Thoracic aorta endothelial cell (primary cell): ENCODE measurements around the gene DPYSL5. TPM values are rescaled to one million over a fixed set of nuclear protein-coding genes. Genes with fewer than 3 reads are reported as not detected.

Experiments
- total RNA-seq: library from RNA; depleted of rRNA; stranded (reverse); fragments of >200 nt; gene quantifications from 2 replicates; pipeline ENCODE4 v1.2.3, GENCODE V29; 2012

DPYSL5 gene
- total RNA-seq: not detected in 2 replicates

GRCh38 chr2:26847655-26848335, at the start of gene DPYSL5:
Gene DPYSL5, plus strand, starts transcription at chr2:26848132. Its CDS starts 50,368 bp downstream, at chr2:26898500.

GRCh38 chr2:26970244-26970927, 122.5 kb downstream of the DPYSL5 start, which contains the start of gene MAPRE3:
Gene MAPRE3, plus strand, starts transcription at chr2:26970637. Its CDS starts 51,582 bp downstream, at chr2:27022219.

Other genes starting within 250 kb of the DPYSL5 start
- not detected in 2 replicates for gene CIB4, start 206.8 kb upstream of the DPYSL5 start, total RNA-seq
- gene KCNK3, start 155.4 kb upstream of the DPYSL5 start, total RNA-seq: not detected in 2 replicates
- 38.2 and 57.1 TPM in 2 replicates for gene SLC35F6, start 83.8 kb upstream of the DPYSL5 start, total RNA-seq
- 17.0 and 31.7 TPM in 2 replicates for gene CENPA, start 62.1 kb upstream of the DPYSL5 start, total RNA-seq
- 2.3 and 2.7 TPM in 2 replicates for gene MAPRE3, start 122.5 kb downstream of the DPYSL5 start, total RNA-seq
- 50.4 and 57.4 TPM in 2 replicates for gene TMEM214, start 184.8 kb downstream of the DPYSL5 start, total RNA-seq
- gene AGBL5, start 203.5 kb downstream of the DPYSL5 start, total RNA-seq: 24.5 and 24.7 TPM in 2 replicates
- 183 and 195 TPM in 2 replicates for gene OST4, start 223.5 kb downstream of the DPYSL5 start, total RNA-seq
- gene EMILIN1, start 230.5 kb downstream of the DPYSL5 start, total RNA-seq: 7.6 and 9.8 TPM in 2 replicates
- gene KHK, start 238.6 kb downstream of the DPYSL5 start, total RNA-seq: 2.4 and 3.4 TPM in 2 replicates